ENCODE data around the gene FAM177A1.
"Not testable (repeated sequence)": the region's sequence is repeated elsewhere in the genome, so short reads cannot be mapped to it uniquely, and the experiment has no call there.

Gene FAM177A1

DNA sequence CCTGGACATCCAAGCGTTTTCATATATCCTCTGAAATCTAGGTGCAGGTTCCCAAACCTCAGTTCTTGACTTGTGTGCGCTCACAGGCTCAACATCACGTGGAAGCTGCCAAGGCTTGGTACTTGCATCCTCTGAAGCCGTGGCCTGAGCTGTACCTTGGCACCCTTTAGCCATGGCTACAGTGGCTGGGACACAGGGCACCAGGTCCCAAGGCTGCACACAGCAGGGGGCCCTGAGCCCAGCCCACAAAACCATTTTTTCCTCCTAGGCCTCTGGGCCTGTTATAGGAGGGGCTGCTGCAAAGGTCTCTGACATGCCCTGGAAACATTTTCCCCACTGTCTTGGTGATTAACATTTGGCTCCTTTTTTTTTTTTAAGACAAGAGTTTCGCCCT is 11.6 kb upstream of the FAM177A1 start:
- Histone ChIP-seq H3K36me3 (ENCODE audit: control insufficient read depth in 2 of 2, insufficient read depth in 1 of 2, low read length in 2 of 2) (peaks cover 19 to 33% of the 10 kb centered on the region in 2 experiments; a peak in 2 of 3 replicates), H3K4me3 (ENCODE audit: low read depth, low read length) (no peak overlapping the region), H3K4me1 (ENCODE audit: control insufficient read depth, insufficient read depth, low read length) (no peaks in the 10 kb centered on the region), H3K27ac (ENCODE audit: extremely low read depth, low read depth, low read length) (no peak overlapping the region), H3K9me3 (ENCODE audit: control insufficient read depth, insufficient read depth, low read depth, low read length) (no peaks in the 10 kb centered on the region)
- ChIA-PET POLR2A (interaction anchor here (1.2 kb wide), 1 partner anchor 12 kb away, joined by 3 read pairs; the partner anchor contains the start of gene FAM177A1), CTCF (interaction anchor here (0.7 kb wide), 1 partner anchor 53 kb away, joined by 3 read pairs; no protein-coding TSS in a partner anchor)
- no peak for TF ChIP-seq ZBTB49 (tag by site-specific recombination; IDR thresholded peaks at IDR 0.05; ENCODE audit: low read depth)
- TF ChIP-seq ZNF529 (tag by site-specific recombination; IDR thresholded peaks at IDR 0.05; ENCODE audit: insufficient replicate concordance) = peak; percentile 58
- TF ChIP-seq EGR2 (tag by site-specific recombination; IDR thresholded peaks at IDR 0.05; ENCODE audit: low read depth) = no peak
- peak; percentile 100 for TF ChIP-seq ZNF585B (tag by site-specific recombination; IDR thresholded peaks at IDR 0.05)
- no peak for TF ChIP-seq ZNF521 (tag by site-specific recombination; IDR thresholded peaks at IDR 0.05)
- TF ChIP-seq SETDB1 (IDR thresholded peaks at IDR 0.05; ENCODE audit: insufficient read length, low read length) = peak; percentile 70
- no peak for TF ChIP-seq ZNF416 (tag by site-specific recombination; IDR thresholded peaks at IDR 0.05)
- TF ChIP-seq ZNF311 (tag by site-specific recombination; IDR thresholded peaks at IDR 0.05; ENCODE audit: borderline replicate concordance) = no peak
- TF ChIP-seq KLF9 (tag by site-specific recombination; IDR thresholded peaks at IDR 0.05; ENCODE audit: low read depth) = no peak
- peak; percentile 73; the same call in 1 of the 2 replicates for TF ChIP-seq ZNF280D (tag by site-specific recombination; IDR thresholded peaks at IDR 0.05)
- TF ChIP-seq ZNF19 (tag by site-specific recombination; IDR thresholded peaks at IDR 0.05; ENCODE audit: low read depth) = no peak
- TF ChIP-seq ZNF704 (tag by site-specific recombination; IDR thresholded peaks at IDR 0.05) = no peak
- no peak for TF ChIP-seq ZNF488 (tag by site-specific recombination; IDR thresholded peaks at IDR 0.05)
- no peak for TF ChIP-seq ZNF670 (tag by site-specific recombination; IDR thresholded peaks at IDR 0.05; ENCODE audit: low read depth)
- no peak for TF ChIP-seq ZNF433 (tag by site-specific recombination; IDR thresholded peaks at IDR 0.05; ENCODE audit: low read depth)
- no peak for TF ChIP-seq OVOL3 (tag by site-specific recombination; IDR thresholded peaks at IDR 0.05)
- TF ChIP-seq, protein P1, sequence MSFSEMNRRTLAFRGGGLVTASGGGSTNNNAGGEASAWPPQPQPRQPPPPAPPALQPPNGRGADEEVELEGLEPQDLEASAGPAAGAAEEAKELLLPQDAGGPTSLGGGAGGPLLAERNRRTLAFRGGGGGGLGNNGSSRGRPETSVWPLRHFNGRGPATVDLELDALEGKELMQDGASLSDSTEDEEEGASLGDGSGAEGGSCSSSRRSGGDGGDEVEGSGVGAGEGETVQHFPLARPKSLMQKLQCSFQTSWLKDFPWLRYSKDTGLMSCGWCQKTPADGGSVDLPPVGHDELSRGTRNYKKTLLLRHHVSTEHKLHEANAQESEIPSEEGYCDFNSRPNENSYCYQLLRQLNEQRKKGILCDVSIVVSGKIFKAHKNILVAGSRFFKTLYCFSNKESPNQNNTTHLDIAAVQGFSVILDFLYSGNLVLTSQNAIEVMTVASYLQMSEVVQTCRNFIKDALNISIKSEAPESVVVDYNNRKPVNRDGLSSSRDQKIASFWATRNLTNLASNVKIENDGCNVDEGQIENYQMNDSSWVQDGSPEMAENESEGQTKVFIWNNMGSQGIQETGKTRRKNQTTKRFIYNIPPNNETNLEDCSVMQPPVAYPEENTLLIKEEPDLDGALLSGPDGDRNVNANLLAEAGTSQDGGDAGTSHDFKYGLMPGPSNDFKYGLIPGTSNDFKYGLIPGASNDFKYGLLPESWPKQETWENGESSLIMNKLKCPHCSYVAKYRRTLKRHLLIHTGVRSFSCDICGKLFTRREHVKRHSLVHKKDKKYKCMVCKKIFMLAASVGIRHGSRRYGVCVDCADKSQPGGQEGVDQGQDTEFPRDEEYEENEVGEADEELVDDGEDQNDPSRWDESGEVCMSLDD (tag by site-specific recombination; IDR thresholded peaks at IDR 0.05) = no peak
- TF ChIP-seq, protein P2, sequence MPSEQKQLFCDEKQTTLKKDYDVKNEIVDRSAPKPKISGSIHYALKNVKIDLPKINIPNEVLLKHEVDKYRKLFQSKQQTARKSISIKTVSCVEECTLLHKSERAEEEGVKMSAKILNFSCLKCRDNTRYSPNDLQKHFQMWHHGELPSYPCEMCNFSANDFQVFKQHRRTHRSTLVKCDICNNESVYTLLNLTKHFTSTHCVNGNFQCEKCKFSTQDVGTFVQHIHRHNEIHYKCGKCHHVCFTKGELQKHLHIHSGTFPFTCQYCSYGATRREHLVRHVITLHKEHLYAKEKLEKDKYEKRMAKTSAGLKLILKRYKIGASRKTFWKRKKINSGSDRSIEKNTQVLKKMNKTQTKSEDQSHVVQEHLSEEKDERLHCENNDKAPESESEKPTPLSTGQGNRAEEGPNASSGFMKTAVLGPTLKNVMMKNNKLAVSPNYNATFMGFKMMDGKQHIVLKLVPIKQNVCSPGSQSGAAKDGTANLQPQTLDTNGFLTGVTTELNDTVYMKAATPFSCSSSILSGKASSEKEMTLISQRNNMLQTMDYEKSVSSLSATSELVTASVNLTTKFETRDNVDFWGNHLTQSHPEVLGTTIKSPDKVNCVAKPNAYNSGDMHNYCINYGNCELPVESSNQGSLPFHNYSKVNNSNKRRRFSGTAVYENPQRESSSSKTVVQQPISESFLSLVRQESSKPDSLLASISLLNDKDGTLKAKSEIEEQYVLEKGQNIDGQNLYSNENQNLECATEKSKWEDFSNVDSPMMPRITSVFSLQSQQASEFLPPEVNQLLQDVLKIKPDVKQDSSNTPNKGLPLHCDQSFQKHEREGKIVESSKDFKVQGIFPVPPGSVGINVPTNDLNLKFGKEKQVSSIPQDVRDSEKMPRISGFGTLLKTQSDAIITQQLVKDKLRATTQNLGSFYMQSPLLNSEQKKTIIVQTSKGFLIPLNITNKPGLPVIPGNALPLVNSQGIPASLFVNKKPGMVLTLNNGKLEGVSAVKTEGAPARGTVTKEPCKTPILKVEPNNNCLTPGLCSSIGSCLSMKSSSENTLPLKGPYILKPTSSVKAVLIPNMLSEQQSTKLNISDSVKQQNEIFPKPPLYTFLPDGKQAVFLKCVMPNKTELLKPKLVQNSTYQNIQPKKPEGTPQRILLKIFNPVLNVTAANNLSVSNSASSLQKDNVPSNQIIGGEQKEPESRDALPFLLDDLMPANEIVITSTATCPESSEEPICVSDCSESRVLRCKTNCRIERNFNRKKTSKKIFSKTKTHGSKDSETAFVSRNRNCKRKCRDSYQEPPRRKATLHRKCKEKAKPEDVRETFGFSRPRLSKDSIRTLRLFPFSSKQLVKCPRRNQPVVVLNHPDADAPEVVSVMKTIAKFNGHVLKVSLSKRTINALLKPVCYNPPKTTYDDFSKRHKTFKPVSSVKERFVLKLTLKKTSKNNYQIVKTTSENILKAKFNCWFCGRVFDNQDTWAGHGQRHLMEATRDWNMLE (tag by site-specific recombination; conservative IDR thresholded peaks at IDR 0.05; ENCODE audit: low read depth) = 0 out of 2 replicates have a peak, but pooled peaks have one; percentile 27

- H3K4me3 ChIP-seq (ENCODE audit: low read depth, low read length); H3K9me3 ChIP-seq (ENCODE audit: control insufficient read depth, insufficient read depth, low read depth, low read length); CTCF ChIA-PET; H3K4me1 ChIP-seq (ENCODE audit: control insufficient read depth, insufficient read depth, low read length); H3K27ac ChIP-seq (ENCODE audit: extremely low read depth, low read depth, low read length): not testable (repeated sequence)
- peaks cover 13 to 28% of the 10 kb centered on the region in 2 experiments; a peak in 2 of 3 replicates for H3K36me3 ChIP-seq (ENCODE audit: control insufficient read depth in 2 of 2, insufficient read depth in 1 of 2, low read length in 2 of 2)
- POLR2A ChIA-PET = interaction anchor here (1.2 kb wide), 1 partner anchor 11 kb away, joined by 3 read pairs; the partner anchor contains the start of gene FAM177A1
These were observed 11.0 kb upstream of the FAM177A1 start for GRCh38 chr14:35034944-35035554.
